Measurements from ENCODE around the gene AFAP1.

GRCh38 chr4:7714738-7715137 is 224.9 kb downstream of the AFAP1 start:
- TF ChIP-seq SUZ12 (IDR thresholded peaks at IDR 0.05; ENCODE audit: extremely low read depth, insufficient read depth, insufficient read length) = no peak
- no peak for TF ChIP-seq YY1 (IDR thresholded peaks at IDR 0.05; ENCODE audit: insufficient read depth, insufficient read length)
- TF ChIP-seq ZNF274 (IDR thresholded peaks at IDR 0.05; ENCODE audit: low read depth, low read length) = no peak
